Liver (tissue), 9 donors: ENCODE data around the gene NAA16. TPM values are rescaled to one million over a fixed set of nuclear protein-coding genes. Genes with fewer than 3 reads are reported as not detected.

Experiments used
- DNase-seq: peaks from one replicate; pipeline ENCODE4 v3.0.0-alpha.2; 2017; ENCODE audit warnings: low spot score
- H3K27ac ChIP-seq, 2 donors: one replicate each; pipeline ENCODE4 v1.7.0; 2013; ENCODE audit warnings: inconsistent platforms in 2 of 2, low read length in 2 of 2, control low read depth in 1 of 2, low read depth in 1 of 2, mild to moderate bottlenecking in 1 of 2
- H3K27me3 ChIP-seq, 4 donors: one replicate each; pipeline versions ENCODE4 v1.6.1 to v1.7.0; 2013; ENCODE audit warnings: low read length in 3 of 4, inconsistent platforms in 1 of 4, mild to moderate bottlenecking in 1 of 4, moderate library complexity in 1 of 4; ENCODE audit not compliant: control insufficient read depth in 4 of 4, insufficient read depth in 4 of 4
- H3K36me3 ChIP-seq, 4 donors: one replicate each; pipeline versions ENCODE4 v1.6.1 to v1.7.0; 2013; ENCODE audit warnings: low read length in 3 of 4, mild to moderate bottlenecking in 3 of 4, low read depth in 1 of 4, moderate library complexity in 1 of 4; ENCODE audit not compliant: control insufficient read depth in 4 of 4, insufficient read depth in 3 of 4
- H3K4me1 ChIP-seq, 4 donors: one replicate each; pipeline versions ENCODE4 v1.6.1 to v1.7.0; 2013; ENCODE audit warnings: low read length in 3 of 4, mild to moderate bottlenecking in 3 of 4, moderate library complexity in 1 of 4; ENCODE audit not compliant: control insufficient read depth in 4 of 4, insufficient read depth in 4 of 4
- H3K4me3 ChIP-seq, 3 donors: one replicate each; pipeline versions ENCODE4 v1.6.1 to v1.7.0; 2013; ENCODE audit warnings: low read length in 3 of 3, control low read depth in 1 of 3, low read depth in 1 of 3, mild to moderate bottlenecking in 1 of 3
- H3K9ac ChIP-seq, 2 donors: one replicate each; pipeline ENCODE4 v1.7.0; 2013; ENCODE audit warnings: low read length in 2 of 2, mild to moderate bottlenecking in 2 of 2, moderate library complexity in 2 of 2, control low read depth in 1 of 2, low read depth in 1 of 2
- H3K9me3 ChIP-seq, 4 donors: one replicate each; pipeline versions ENCODE4 v1.6.1 to v1.7.0; 2013; ENCODE audit warnings: low read length in 3 of 4; ENCODE audit not compliant: control insufficient read depth in 4 of 4
- ATF3 ChIP-seq: IDR thresholded peaks from 2 replicates; pipeline ENCODE4 v1.6.1; 2016; ENCODE audit warnings: antibody characterized with exemption
- CTCF ChIP-seq: fragments of 150-350 bp; IDR thresholded peaks from 2 replicates; pipeline ENCODE4 v1.5.1; 2017; ENCODE audit warnings: improper control_type of control experiment, low read depth, low read length; ENCODE audit not compliant: missing input control
- EGR1 ChIP-seq, 2 donors: IDR thresholded peaks; 2 replicates each; pipeline ENCODE4 v1.6.1; 2016 to 2018; ENCODE audit warnings: antibody characterized with exemption in 2 of 2, low read depth in 2 of 2
- FOXA1 ChIP-seq: IDR thresholded peaks from 2 replicates; pipeline ENCODE4 v1.6.1; 2016; ENCODE audit warnings: antibody characterized with exemption
- FOXA2 ChIP-seq: IDR thresholded peaks from 2 replicates; pipeline ENCODE4 v1.6.1; 2016; ENCODE audit warnings: antibody characterized with exemption
- GABPA ChIP-seq, 2 donors: IDR thresholded peaks in 1 of 2; conservative IDR thresholded peaks in 1 of 2; 2 replicates each; pipeline ENCODE4 v1.6.1; 2016; ENCODE audit warnings: antibody characterized with exemption in 2 of 2, mild to moderate bottlenecking in 1 of 2, moderate library complexity in 1 of 2
- HNF4A ChIP-seq, 2 donors: conservative IDR thresholded peaks; 2 replicates each; pipeline ENCODE4 v1.6.1; 2016; ENCODE audit warnings: antibody characterized with exemption in 2 of 2, mild to moderate bottlenecking in 2 of 2
- HNF4G ChIP-seq: IDR thresholded peaks from 2 replicates; pipeline ENCODE4 v1.6.1; 2016; ENCODE audit warnings: antibody characterized with exemption
- JUND ChIP-seq, 2 donors: IDR thresholded peaks; 2 replicates each; pipeline ENCODE4 v1.6.1; 2016; ENCODE audit warnings: antibody characterized with exemption in 2 of 2
- MAX ChIP-seq: IDR thresholded peaks from 2 replicates; pipeline ENCODE4 v1.6.1; 2016; ENCODE audit warnings: antibody characterized with exemption
- NR2F2 ChIP-seq: IDR thresholded peaks from 2 replicates; pipeline ENCODE4 v1.6.1; 2016; ENCODE audit warnings: antibody characterized with exemption
- RAD21 ChIP-seq, 2 donors: IDR thresholded peaks; 2 replicates each; pipeline ENCODE4 v1.6.1; 2016; ENCODE audit warnings: antibody characterized with exemption in 2 of 2, mild to moderate bottlenecking in 2 of 2
- REST ChIP-seq: IDR thresholded peaks from 2 replicates; pipeline ENCODE4 v1.6.1; 2016; ENCODE audit warnings: antibody characterized with exemption, mild to moderate bottlenecking
- RXRA ChIP-seq, 2 donors: IDR thresholded peaks; 2 replicates each; pipeline ENCODE4 v1.6.1; 2017 to 2018; ENCODE audit warnings: antibody characterized with exemption in 2 of 2, mild to moderate bottlenecking in 1 of 2
- SP1 ChIP-seq: IDR thresholded peaks from 2 replicates; pipeline ENCODE4 v1.6.1; 2018; ENCODE audit warnings: antibody characterized with exemption, mild to moderate bottlenecking
- TAF1 ChIP-seq: conservative IDR thresholded peaks from 2 replicates; pipeline ENCODE4 v1.6.1; 2016; ENCODE audit warnings: antibody characterized with exemption, mild to moderate bottlenecking
- YY1 ChIP-seq: IDR thresholded peaks from 2 replicates; pipeline ENCODE4 v1.6.1; 2016; ENCODE audit warnings: antibody characterized with exemption, mild to moderate bottlenecking
- ZBTB33 ChIP-seq: IDR thresholded peaks from 2 replicates; pipeline ENCODE4 v1.6.1; 2016; ENCODE audit warnings: antibody characterized with exemption
- WGBS: extraction: QIAGEN DNeasy Blood & Tissue Kit; methylation state at CpG from one replicate; pipeline ENCODE4 v1.1.7; 2013; 5-methylcytosine and 5-hydroxymethylcytosine counted together
- polyA plus RNA-seq, 2 donors: library from polyadenylated mRNA; stranded (reverse) in 1 of 2; unstranded in 1 of 2; fragments of 200-250 nt in 1 of 2; fragments of >200 nt in 1 of 2; fragmentation: Nextera tagmentation in 1 of 2; extraction: Ambion mirVana in 1 of 2; gene quantifications; one replicate each; pipeline versions ENCODE4 v1.2.1 to v1.2.3, GENCODE V29; 2013 to 2015
- total RNA-seq, 2 donors: library from RNA; depleted of rRNA; stranded (reverse); fragments of >200 nt; gene quantifications; one replicate each; pipeline ENCODE4 v1.2.3, GENCODE V29; 2014
- donor health status: healthy.
- donor health status: healthy.
- donor health status: healthy.
- donor health status: healthy.
- donor health status: healthy.

Gene NAA16
- total and polyA plus RNA-seq, 4 donors: 2.6 to 11.5 (median 9.2) TPM

- H3K27me3 ChIP-seq: no peaks in the 10 kb centered on the region
- peaks cover 0 to 5% (median under 1%) of the 10 kb centered on the region in 4 donors for H3K4me1 ChIP-seq
- 92% methylated on average over 5 of the region's 5 CpGs for WGBS
- no peaks in the 10 kb centered on the region for H3K9me3 ChIP-seq
- no peak for TF ChIP-seq EGR1 (IDR thresholded peaks at IDR 0.05; ENCODE audit: low read depth in 2 of 2)
- no peak for TF ChIP-seq ZBTB33
- no peak for TF ChIP-seq YY1
- TF ChIP-seq NR2F2: no peak
- TF ChIP-seq FOXA2: no peak
- no peak for TF ChIP-seq HNF4G
- no peak for TF ChIP-seq REST
- TF ChIP-seq FOXA1: no peak
- TF ChIP-seq RXRA (IDR thresholded peaks at IDR 0.05): no peak
- TF ChIP-seq RAD21 (IDR thresholded peaks at IDR 0.05): no peak
- DNase-seq: no peak
- no peak overlapping the region for H3K9ac ChIP-seq
- no peak overlapping the region for H3K27ac ChIP-seq
- H3K4me3 ChIP-seq: no peak overlapping the region
- H3K36me3 ChIP-seq: no peaks in the 10 kb centered on the region
Observed at GRCh38 chr13:41413872-41414271, 102.8 kb downstream of the NAA16 start.

GRCh38 chr13:41416276-41416675 is 105.2 kb downstream of the NAA16 start:
- Histone ChIP-seq H3K27ac (no peak overlapping the region), H3K27me3 (no peaks in the 10 kb centered on the region), H3K36me3 (no peaks in the 10 kb centered on the region), H3K9me3 (no peaks in the 10 kb centered on the region), H3K4me1 (peaks cover 0 to 2% (median under 1%) of the 10 kb centered on the region in 4 donors), H3K4me3 (no peak overlapping the region), H3K9ac (no peak overlapping the region)
- no peak for TF ChIP-seq RAD21 (IDR thresholded peaks at IDR 0.05)
- TF ChIP-seq HNF4G: no peak
- no peak for TF ChIP-seq REST
- TF ChIP-seq EGR1 (IDR thresholded peaks at IDR 0.05; ENCODE audit: low read depth in 2 of 2): no peak
- TF ChIP-seq SP1: no peak
- TF ChIP-seq CTCF: no peak
- no peak for TF ChIP-seq GABPA (IDR thresholded peaks at IDR 0.05 in 1 of 2, conservative IDR thresholded peaks at IDR 0.05 in 1 of 2)
- TF ChIP-seq NR2F2: no peak
- TF ChIP-seq YY1: no peak
- TF ChIP-seq ZBTB33: no peak
- TF ChIP-seq MAX: no peak
- TF ChIP-seq ATF3: no peak
- no peak for TF ChIP-seq HNF4A (conservative IDR thresholded peaks at IDR 0.05)
- TF ChIP-seq TAF1: no peak
- no peak for TF ChIP-seq FOXA1
- no peak for TF ChIP-seq RXRA (IDR thresholded peaks at IDR 0.05)
- TF ChIP-seq JUND (IDR thresholded peaks at IDR 0.05): no peak
- no peak for TF ChIP-seq FOXA2
- 65% methylated on average over 3 of the region's 3 CpGs for WGBS
- DNase-seq: no peak
